HG02943 (cell line): ENCODE data around the gene PWP1.
"Not testable (repeated sequence)": the region's sequence is repeated elsewhere in the genome, so short reads cannot be mapped to it uniquely, and the experiment has no call there.

Experiments
- ATAC-seq: cut with Tn5 transposase; IDR thresholded peaks from one replicate; pipeline ENCODE4 v1.9.1; 2021; ENCODE audit warnings: mild to moderate bottlenecking, low read depth, moderate library complexity; ENCODE audit not compliant: unreplicated experiment

PWP1 gene

GRCh38 chr12:107667464-107667863 lies 18.1 kb upstream of the PWP1 start:
- no peak for ATAC-seq

- no peak for ATAC-seq
Observed at GRCh38 chr12:107668320-107669098, 17.1 kb upstream of the PWP1 start.

GRCh38 chr12:107669946-107670345 lies 15.7 kb upstream of the PWP1 start:
- no peak for ATAC-seq

- no peak for ATAC-seq
Observed at GRCh38 chr12:107670999-107671643, 14.5 kb upstream of the PWP1 start.

- ATAC-seq = no peak
Observed at GRCh38 chr12:107677671-107678070, 7.9 kb upstream of the PWP1 start.

- no peak for ATAC-seq
Observed at GRCh38 chr12:107679336-107679735, 6.3 kb upstream of the PWP1 start.

- no peak for ATAC-seq
Observed at GRCh38 chr12:107681455-107681835, 4.2 kb upstream of the PWP1 start.

GRCh38 chr12:107681836-107682820 lies 3.5 kb upstream of the PWP1 start:
- no peak for ATAC-seq

- no peak for ATAC-seq
Observed at GRCh38 chr12:107684029-107684795, 1.4 kb upstream of the PWP1 start.

GRCh38 chr12:107684990-107685359 lies 624 bp upstream of the PWP1 start:
- ATAC-seq = no peak

- not testable (repeated sequence) for ATAC-seq
Observed at GRCh38 chr12:107695772-107696171, 10.2 kb downstream of the PWP1 start.

GRCh38 chr12:107702106-107702505 lies 16.5 kb downstream of the PWP1 start:
- no peak for ATAC-seq

GRCh38 chr12:107704041-107704440 lies 18.4 kb downstream of the PWP1 start:
- ATAC-seq = no peak

- not testable (repeated sequence) for ATAC-seq
Observed at GRCh38 chr12:107705522-107705921, 19.9 kb downstream of the PWP1 start.

GRCh38 chr12:107715780-107716179 lies 30.2 kb downstream of the PWP1 start:
- no peak for ATAC-seq

GRCh38 chr12:107718606-107719005 lies 33.0 kb downstream of the PWP1 start:
- no peak for ATAC-seq

- ATAC-seq = not testable (repeated sequence)
Observed at GRCh38 chr12:107727327-107727726, 41.7 kb downstream of the PWP1 start.

GRCh38 chr12:107727742-107728141 lies 42.1 kb downstream of the PWP1 start:
- not testable (repeated sequence) for ATAC-seq

- ATAC-seq = no peak
Observed at GRCh38 chr12:107730618-107731341, 45.2 kb downstream of the PWP1 start.

GRCh38 chr12:107731366-107731765 lies 45.8 kb downstream of the PWP1 start:
- ATAC-seq = no peak
